ENCODE data around the gene MICU1.

GRCh38 chr10:72484521-72484920 is 141.4 kb downstream of the MICU1 start:
- TF ChIP-seq ZNF263 (CRISPR knock-in tag; IDR thresholded peaks at IDR 0.05; ENCODE audit: low read depth) (no peak), ATF2 (CRISPR knock-in tag; IDR thresholded peaks at IDR 0.05; ENCODE audit: borderline replicate concordance, low read depth) (no peak), ETV6 (CRISPR knock-in tag; IDR thresholded peaks at IDR 0.05) (no peak), ELF4 (CRISPR knock-in tag; IDR thresholded peaks at IDR 0.05; ENCODE audit: low read depth) (no peak)
